CD4-positive, alpha-beta T cell treated with Interleukin-6 for 4 hours (primary cell): Measurements from ENCODE around the gene ALG2.

Experiments
- DNase-seq: peaks from one replicate; pipeline ENCODE4 v3.0.0-alpha.2; 2020; ENCODE audit warnings: mixed read lengths

Gene ALG2

GRCh38 chr9:99189887-99190596 lies 31.7 kb downstream of the ALG2 start:
- no peak for DNase-seq

DNA sequence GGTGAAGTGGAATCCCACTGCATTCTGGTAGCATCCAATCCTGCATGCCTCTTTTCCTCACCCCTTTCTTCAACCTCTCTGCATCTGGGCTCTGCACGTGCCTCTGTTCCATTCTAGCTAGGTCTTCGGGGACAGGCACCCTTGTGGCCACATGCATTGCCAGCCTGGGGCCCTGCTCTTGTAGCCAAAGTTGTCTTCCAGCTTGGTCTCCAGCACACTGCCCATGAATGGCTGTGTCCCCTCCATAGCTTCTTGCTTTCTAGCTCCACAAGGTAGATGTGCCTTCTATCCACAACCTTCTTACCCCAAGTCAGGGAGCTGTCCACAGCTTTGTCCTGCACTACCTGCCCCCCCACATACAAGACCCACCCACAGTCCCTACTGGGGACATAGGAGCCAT lies 32.6 kb downstream of the ALG2 start:
- no peak for DNase-seq

- DNase-seq: no peak
Observed at GRCh38 chr9:99187311-99187710, 34.4 kb downstream of the ALG2 start.

DNA sequence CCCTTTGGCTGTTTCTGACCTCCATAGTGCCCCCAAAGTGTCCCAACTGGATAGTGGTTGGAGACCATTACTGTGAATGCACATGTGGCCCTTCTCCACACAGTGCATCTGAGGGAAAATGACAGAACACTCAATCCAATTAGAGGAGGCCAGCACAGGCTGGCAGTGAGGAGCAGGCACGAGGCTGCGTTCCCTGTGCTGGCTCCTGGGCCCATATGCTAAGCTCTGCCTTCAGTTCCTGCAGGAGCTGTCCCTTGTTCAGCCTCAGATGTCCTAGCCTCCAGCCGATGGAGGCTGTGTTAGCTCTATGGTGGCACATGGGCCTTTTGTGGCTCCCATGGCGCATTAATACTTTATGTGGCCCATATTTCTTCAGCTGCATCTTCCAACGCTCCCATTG lies 35.8 kb downstream of the ALG2 start:
- DNase-seq: no peak

DNA sequence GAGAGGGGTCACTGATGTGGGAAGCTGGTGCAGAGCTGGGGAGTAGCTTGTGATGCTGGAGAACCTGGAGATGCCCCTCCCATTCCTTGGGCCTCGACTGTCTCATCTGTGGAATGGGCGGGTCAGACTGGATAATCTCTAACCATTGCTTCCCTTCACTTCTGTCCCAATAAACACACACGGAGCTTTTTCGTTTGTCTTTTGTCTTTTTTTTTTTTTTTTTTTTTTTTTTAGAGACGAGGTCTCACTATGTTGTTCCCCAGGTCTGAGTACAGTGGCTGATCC lies 36.5 kb downstream of the ALG2 start:
- DNase-seq: no peak

DNA sequence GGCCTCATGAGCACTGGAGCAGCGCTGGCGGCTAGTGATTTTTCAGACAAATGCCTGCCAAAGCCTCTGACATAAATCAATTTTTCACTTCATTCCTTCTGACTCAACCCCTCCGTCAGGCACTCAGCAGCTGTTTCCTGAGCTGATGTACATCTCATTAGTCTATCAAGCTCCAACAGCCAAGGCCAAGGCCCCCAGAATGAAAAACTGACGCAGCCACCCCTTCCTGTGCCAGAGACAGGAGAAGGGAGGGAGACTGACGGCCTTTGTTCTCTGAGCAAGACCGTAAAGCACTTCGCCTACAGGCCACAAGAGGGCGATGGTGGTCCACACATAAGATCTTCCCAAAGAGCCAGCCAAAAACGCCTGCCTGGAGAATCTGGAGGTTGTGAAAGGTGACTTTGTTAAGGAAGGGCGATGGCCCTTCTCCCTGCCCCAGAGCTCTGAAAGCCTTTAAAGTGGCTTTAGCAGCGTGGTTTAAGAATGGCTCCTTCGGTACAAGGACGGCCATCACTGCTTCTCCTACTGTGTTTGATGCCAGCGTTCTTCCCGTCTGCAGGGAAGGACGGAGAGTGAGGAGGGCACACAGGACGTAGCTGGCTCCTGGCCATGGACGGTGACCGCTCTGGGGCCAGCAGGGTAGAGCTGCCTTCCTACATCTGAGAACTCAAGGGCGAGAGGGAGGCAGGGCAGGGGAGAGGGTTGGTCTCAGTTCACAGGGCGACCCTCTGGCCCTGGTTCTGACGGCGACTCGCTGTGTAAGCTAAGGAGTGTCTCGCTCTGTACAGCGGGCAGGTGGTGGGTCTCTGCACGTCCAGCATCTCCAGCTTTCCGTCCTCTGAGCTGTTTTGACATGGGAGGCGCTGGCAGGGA lies 37.0 kb downstream of the ALG2 start:
- DNase-seq: peak; percentile 78

DNA sequence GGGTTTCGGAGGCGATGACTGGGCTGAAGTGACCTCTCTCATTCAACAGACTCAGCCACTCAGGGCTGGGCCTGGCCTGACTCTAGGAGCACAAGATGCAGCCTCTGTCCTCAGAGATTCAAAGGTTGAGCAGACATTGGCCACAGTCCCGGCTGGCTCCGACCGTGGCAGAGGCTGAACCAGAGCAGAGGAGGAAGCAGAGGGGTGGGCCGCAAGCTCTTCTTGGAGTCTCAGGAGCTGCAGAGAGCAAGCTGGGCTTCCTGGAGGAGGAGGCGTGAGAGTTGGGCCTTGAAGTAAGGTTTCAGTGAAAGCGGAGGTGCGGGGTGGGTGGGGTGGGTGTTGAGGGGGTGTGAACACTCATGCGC lies 37.6 kb downstream of the ALG2 start:
- DNase-seq: no peak

- DNase-seq: no peak
Observed at GRCh38 chr9:99183616-99184015, 38.1 kb downstream of the ALG2 start.

DNA sequence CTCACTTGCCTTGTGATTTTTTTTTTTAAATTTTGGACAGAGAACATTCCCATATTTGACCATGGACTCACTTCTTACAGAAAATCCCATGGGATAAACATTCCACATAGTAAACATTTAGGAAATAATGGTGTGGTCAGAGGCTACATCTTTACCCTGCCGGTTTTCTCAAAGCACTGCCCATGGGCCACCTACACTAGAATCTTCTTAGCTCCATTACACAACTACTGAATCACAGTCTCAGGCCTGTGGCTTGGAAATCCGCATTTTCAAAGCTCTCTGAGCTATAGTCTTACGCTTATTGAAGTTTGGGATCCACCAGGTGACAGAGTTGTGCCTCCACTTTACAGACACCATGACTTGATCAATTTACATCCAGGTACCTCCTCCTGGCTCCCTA lies 39.4 kb downstream of the ALG2 start:
- no peak for DNase-seq

- DNase-seq: no peak
Observed at GRCh38 chr9:99181621-99182020, 40.1 kb downstream of the ALG2 start.

- DNase-seq: no peak
Observed at GRCh38 chr9:99181206-99181605, 40.5 kb downstream of the ALG2 start.

GRCh38 chr9:99180662-99181061 lies 41.1 kb downstream of the ALG2 start:
- DNase-seq: no peak

- DNase-seq: no peak
Observed at GRCh38 chr9:99180199-99180598, 41.5 kb downstream of the ALG2 start.

DNA sequence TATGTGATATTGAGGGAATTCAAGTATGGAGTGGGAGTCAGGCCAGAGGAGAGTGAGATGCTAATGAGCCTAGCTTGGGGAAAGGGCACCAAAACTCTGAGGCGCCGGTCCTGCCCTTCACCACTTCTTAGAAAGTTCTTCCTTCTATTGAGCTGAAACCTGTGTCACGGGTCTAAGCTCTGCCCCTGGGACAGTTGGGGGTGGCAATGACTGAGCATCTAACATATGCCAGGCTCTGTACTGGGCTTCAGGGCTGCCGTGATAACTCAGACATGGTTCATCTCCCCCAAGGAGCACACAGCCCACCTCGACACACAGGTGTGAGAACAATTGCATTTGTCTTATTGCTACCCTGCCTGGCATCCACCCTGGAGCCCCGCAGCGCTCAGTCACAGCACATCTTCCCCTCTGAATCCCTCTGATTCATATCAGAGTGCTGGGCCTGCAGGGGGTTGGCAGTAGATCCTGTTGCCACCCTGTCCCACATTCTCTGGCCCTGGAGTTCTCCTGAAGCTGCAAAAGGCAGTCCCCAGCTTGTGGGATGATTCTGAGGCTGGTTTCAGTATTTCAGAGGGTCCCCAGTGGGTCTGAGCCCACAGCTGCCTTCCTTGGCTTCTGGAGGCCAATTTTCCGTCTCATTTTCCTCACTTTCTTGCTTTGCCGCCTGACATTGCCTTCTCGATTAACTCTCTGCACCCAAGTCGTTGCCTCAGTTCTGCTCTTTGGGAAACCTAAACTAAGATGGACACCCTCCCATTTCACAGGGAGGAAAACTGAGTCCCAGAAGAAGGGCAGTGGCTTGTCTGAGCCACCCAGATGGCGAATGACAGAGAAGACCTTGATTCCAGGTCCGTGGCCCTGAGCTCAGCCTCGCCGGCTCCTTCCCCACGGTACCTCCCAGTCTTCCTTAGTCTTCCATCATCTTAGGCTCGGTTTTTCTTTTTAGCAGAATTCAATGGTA lies 42.5 kb downstream of the ALG2 start:
- no peak for DNase-seq

DNA sequence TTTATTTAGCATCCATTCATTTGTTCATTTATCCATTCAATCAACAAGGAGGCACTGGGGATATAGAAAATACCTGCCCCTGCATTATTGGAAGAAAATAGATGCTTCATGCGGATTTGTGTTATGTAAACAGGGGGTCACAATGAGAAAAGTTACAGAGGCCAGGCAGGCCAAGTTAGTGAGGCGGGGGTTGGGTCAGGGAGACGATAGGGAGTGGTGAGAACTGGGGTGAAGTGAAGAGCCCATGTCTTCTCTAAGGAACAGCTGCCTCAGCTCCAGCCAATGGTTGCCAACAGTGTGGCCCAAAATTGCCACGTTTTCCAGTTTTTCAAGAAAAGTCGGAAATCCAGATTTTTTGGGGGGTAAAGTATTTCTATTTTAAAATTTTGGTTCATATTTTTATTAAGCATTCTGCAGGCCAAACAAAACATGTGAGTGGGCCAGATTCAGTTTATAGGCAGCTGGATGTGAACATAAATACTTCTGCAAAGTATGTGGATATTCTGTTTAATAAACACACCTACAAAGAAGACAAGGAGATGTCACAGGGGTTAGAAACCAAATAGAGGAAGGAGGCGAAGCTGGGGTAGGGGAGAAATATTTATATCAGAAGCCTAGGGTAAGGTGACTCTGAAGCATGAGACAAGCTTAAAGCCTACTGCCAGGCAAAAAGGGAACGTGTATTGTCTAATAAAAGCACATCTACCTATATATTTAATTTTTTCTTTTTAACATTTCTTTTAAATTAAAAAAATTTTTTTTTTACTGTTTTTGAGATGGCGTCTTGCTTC lies 44.0 kb downstream of the ALG2 start:
- no peak for DNase-seq

DNA sequence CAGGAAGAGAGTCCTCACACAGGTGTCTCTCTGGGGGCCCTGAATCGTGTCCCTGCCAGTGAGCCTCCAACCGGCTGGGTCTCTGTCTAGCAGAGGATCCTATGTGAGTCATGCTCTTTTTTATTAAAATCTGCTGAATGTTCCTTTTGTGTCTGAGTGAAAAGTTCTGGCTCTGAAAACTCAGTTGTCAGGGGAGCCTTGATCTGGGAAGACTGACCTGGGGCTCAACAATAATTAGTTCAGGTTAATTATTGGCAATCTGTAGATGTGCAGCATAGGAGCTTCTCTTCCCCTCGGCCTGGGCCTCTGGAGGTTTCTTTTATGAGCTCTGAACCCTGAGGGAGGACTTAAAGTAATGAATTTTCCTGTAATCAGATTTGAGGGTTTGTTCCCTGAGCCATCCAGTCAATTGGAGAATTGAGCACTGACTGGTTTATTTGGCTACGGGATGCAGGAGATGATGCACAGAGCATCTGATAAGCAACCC lies 45.2 kb downstream of the ALG2 start:
- no peak for DNase-seq

GRCh38 chr9:99173570-99174504 lies 47.9 kb downstream of the ALG2 start:
- no peak for DNase-seq

- DNase-seq: no peak
Observed at GRCh38 chr9:99172124-99173091, 49.3 kb downstream of the ALG2 start.

DNA sequence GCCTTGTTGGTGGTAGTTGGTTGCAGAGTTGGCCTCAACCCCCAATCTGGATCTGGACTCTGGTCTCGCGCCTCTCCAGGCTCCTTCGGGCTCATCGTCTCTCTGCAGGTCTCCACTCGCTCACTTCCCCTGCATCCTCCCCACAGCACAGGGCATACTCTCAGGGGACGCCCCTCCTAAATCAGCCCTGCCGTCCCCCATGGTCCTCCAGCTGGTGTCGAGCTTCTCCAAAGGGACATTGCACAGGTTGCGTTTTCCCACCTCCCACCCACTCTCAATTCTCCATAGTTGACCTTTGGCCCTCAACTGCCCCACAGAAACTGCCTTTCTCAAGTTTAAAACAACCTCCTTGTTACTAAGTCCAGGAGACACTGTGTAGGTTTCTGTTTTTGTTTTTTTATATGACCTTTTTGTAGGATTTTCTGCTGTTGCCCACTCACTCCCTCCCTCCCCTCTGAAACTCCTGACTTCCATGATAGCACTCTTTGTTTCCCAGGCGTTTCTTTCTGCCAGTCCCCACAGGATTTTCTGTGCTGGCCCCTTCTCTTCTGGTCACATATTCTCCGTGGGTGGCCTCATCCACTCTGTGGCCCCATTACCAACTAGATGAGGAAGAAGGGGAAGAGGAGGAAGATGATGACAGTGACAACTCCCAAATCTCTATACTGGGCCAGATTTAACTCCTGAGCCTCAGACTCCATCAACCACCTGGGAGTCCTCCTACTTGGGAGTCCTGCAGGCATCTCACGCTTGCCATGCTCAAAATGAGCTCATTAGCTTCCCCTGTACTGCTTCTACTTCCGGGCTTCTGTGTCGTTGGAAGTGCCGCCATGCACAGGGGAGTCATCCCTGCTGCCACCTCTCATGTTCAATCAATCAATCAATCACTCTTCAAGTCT lies 50.3 kb downstream of the ALG2 start:
- DNase-seq: no peak
